Measurements from ENCODE around the gene CFAP141.

CFAP141 gene

DNA sequence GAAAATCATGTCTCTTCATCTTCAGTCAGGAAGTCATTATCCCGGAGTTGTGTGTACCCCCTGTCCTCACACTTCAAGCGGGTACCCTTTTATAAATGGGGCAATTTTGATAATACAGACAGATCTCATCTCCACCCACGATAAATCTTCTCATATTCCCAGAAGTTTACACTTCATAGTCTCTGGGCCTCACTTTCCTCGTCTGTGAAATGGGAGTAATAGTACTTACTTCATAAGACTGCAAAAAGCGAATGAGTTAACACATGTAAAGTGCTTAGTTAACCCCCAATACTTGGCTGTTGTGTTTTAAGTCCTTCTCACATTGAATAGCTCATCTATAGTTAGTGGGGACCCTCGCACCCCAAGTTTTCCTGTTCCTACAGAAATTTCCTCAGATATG is 52.1 kb downstream of the CFAP141 start:
- in situ Hi-C loops (cut with MboI; ENCODE audit: low sequenced_read_pairs, unreplicated experiment) = no loop called here
- TF ChIP-seq, protein P1, sequence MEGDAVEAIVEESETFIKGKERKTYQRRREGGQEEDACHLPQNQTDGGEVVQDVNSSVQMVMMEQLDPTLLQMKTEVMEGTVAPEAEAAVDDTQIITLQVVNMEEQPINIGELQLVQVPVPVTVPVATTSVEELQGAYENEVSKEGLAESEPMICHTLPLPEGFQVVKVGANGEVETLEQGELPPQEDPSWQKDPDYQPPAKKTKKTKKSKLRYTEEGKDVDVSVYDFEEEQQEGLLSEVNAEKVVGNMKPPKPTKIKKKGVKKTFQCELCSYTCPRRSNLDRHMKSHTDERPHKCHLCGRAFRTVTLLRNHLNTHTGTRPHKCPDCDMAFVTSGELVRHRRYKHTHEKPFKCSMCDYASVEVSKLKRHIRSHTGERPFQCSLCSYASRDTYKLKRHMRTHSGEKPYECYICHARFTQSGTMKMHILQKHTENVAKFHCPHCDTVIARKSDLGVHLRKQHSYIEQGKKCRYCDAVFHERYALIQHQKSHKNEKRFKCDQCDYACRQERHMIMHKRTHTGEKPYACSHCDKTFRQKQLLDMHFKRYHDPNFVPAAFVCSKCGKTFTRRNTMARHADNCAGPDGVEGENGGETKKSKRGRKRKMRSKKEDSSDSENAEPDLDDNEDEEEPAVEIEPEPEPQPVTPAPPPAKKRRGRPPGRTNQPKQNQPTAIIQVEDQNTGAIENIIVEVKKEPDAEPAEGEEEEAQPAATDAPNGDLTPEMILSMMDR (IDR thresholded peaks at IDR 0.05; ENCODE audit: borderline replicate concordance, control extremely low read depth, extremely low read depth, insufficient read depth, missing control alignments) = no peak
- no peak for DNase-seq (ENCODE audit: low spot score)

DNA sequence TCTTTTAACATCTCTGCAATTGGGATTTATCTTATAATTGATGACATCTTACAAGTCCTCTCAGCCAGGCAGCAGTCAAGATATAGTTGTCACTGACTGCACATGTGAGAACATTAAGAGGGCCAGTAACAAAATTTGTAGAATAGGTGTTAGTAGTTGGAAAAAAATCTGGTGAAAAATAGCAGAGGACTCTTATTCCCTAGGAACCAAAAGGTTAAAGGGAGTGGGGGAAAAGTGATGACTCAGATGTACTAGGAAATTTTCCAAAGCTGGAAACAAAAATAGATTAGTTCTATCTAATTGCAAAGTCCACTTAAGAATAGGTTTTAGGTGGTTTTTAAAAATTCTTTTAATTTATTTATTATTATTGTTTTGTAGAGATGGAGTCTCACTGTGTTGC is 54.8 kb downstream of the CFAP141 start:
- no peak for DNase-seq (ENCODE audit: low spot score)
- in situ Hi-C loops (cut with MboI; ENCODE audit: low sequenced_read_pairs, unreplicated experiment) = no loop called here
- TF ChIP-seq, protein P1 (IDR thresholded peaks at IDR 0.05; ENCODE audit: borderline replicate concordance, control extremely low read depth, extremely low read depth, insufficient read depth, missing control alignments) = no peak

All from GM13976 (cell line).